HG02981 (cell line): ENCODE data around the gene SRSF5.
"Not testable (repeated sequence)": the region's sequence is repeated elsewhere in the genome, so short reads cannot be mapped to it uniquely, and the experiment has no call there.

Source experiments
- ATAC-seq: cut with Tn5 transposase; IDR thresholded peaks from one replicate; pipeline ENCODE4 v1.9.1; 2021; ENCODE audit warnings: mild to moderate bottlenecking, moderate library complexity; ENCODE audit not compliant: unreplicated experiment

The SRSF5 gene

DNA sequence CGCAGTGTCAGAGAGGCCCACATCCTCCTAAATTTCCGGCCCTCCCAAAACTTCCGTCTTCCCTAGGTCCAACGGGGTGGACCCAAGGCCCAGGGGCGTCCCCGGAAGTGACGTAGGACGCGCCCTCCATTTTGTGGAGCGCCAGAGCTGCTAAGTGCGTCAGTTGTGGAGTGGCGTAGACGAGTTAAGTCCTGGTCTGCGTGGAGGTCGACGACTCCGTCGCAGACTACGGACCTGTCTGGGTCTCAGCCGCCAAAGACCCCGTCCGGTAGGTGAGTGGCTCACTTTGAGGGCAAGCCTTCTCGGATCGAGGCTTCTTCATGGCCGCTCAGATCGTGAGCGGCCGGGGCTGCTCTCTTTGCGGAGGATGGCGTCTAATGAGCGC is at the start of gene SRSF5:
Gene SRSF5 (plus strand): TSS at position 159 of the 385 bp plus-strand sequence. CDS start 1,015 bp downstream, outside the sequence.
- peak; percentile 71 for ATAC-seq

DNA sequence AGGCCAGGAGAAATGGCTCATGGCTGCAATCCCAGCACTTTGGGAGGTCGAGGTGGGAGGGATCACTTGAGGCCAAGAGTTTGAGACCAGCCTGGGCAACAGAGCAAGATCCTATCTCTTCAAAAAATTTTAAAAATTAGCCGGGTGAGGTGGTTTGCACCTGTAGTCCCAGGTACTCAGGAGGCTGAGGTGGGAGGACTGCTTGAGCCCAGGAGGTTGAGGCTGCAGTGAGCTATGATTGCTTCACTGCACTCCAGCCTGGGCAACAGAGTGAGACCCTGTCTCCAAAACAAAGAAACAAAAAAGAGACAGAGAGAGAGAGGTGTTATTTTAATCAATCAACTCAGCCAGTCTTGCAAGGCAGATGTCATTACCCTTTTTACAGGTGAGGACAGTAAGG is 48.3 kb upstream of the SRSF5 start:
- not testable (repeated sequence) for ATAC-seq

DNA sequence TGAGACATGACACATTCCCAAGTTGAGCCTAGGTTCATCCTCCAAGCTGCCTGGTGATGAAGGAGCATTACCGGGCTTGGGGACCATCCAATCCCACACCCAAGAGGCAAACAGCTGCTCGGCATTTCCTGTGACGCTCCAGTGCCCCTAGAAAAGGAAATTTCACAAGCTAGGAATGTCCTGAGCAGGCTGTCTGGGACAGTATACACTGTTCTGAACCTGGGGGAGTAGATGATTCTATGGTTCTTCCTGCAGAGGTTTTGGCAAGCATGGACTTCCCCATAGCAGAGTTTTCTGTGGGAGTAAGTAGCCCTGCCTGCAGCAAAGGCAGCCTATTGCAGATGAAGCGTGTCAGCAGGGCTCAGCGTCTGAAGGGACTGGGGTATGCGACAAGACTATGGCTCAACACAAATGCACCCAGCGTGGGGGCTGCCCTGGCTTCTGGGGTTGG is 47.4 kb upstream of the SRSF5 start:
- ATAC-seq: no peak

DNA sequence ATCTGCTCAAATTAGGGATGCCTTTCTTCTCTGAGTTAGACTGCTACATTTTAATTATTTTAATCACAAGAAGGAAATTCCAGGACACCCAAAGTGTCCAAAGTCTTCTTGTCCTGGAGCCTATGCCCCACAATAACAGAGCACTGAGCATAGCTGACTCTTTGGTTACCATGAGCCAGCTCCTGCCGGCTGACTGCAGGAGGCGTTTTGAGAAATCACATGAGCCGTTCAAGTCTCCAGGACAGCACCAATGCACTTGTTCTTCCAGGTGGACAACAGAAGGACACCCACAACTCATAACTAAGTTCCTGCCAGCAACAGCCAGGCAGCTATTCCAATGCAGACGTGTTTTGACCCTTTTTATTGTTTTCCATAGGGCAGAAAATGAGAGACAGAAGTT is 46.0 kb upstream of the SRSF5 start:
- no peak for ATAC-seq

DNA sequence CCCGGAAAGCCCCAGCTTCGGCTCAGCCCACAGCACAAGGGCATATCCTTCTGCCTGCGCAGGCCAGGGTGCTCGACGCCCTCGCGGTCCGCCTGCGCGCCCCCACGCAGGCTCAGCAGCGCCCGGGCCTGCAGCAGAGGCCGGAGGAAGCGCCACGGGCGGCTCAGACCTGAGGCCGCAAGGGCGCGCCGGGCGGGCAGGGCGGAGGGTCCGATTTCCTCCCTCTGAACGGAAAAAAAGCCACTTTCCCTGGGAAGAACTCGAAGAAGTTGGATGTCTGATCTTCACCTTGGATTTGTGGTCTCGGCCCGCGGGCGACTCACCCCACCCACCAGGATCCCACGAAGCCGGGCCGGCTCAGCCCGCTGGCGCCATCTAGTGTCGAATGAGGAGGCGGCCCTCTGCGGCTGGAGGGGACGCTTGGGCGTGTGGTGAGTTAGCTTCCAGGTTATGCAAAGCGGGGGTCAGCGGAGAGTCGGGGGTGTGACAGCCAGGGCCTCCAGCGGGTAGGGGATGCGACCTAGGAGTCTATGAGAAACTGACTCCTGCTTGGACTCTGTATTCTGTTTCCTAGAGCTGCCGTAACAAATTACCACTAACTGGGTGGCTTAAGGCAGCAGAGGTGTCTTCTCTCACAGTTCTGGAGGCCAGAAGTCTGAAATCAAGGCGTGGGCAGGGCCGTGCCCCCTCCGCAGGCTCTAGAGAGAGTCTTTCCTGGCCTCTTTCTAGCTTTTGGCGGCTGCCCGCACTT is 40.0 kb upstream of the SRSF5 start:
- peak; percentile 81 for ATAC-seq

DNA sequence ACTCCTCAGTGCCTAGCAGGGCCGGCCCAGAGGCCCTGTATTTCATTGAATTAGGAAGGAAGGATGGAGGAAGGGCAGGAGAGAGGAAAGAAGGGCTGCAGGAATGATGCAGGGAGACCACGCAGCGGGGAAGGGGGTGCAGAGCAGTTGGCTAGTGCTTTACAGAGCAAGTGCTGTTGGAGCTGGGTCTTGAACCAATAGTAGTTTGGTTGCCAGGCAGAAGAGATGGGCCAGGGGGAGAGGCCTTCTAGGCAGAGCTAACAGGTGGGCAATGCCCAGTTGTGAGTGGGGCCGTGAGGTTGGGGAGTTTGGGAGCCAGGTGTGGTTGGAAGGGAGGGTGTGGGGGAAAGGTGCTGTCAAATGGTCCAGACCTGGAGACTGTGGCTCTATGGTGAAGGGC is 39.1 kb upstream of the SRSF5 start:
- ATAC-seq: no peak

DNA sequence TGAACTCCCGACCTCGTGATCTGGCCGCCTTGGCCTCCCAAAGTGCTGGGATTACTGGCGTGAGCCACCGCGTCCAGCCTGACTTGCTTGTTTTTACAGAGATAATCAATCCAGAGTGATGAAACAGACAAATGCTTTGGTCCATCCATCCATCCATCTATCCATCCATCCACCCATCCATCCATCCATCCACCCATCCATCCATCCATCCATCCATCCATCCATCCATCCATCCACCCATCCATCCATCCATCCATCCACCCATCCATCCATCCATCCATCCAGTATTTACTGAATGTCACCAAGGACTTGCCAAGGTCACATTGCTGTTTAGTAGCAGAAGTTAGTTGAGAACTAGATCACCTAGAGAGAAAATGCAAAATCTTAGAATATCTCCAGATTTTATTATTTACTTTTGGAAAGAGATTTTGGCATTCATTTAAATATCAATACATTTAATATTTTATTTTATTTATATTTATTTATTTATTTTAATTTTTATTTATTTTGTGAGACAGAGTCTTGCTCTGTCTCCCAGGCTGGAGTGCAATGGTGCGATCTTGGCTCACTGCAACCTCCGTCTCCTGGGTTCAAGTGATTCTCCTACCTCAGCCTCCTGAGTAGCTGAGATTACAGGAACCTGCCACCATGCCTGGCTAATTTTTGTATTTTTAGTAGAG is 34.9 kb upstream of the SRSF5 start:
- ATAC-seq: not testable (repeated sequence)

DNA sequence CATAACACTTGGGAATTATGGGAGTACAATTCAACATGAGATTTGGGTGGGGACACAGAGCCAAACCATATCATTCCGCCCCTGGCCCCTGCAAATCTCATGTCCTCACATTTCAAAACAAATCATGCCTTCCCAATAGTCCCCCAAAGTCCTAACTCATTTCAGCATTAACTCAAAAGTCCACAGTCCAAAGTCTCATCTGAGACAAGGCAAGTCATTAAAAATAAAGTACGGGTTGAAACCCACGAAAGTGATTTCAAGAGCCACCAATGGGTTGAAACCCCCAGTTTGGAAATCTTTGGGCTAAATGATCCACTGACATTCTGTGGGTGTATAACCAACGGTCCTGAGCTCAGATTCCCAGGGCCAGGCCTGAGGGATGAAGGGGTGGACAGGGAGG is 30.5 kb upstream of the SRSF5 start:
- not testable (repeated sequence) for ATAC-seq

DNA sequence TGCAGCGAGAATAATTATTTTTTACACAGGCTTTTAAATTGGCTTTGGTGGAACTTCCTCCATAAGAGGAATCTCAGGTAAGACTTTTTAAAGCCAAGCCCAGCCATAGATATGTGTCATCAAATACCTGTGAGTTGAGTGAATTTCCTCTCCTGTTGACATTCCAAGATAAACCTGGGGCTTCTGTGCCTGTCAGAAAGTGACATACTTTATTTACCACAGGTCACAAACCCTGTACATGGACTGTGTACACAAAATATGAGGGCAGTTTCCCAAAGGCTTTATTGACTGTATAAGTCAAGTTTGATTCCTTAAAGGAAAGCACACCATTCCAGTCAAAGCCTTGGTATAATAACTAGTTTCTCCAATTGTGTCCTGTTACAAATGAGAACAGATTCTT is 25.9 kb upstream of the SRSF5 start:
- ATAC-seq: no peak

DNA sequence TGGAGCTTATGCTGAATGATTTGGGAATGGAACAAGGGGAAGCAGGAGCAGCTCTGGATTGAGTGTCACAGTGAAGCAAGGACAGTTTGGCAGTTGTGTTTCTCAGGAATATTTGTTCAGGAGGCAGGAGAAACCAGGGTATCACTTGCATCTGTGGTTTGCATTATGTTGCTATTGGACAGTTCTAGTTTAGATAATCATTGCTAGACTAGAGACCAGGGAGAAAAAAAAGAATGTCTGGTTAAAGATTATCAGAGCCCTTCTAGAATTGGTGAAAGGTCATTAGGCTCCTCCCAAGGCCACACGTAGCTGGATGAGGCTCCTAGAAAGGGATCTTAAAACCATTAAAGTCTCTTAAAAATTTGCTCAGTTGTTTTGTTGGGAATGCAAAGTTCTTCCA is 17.0 kb upstream of the SRSF5 start:
- ATAC-seq: no peak

DNA sequence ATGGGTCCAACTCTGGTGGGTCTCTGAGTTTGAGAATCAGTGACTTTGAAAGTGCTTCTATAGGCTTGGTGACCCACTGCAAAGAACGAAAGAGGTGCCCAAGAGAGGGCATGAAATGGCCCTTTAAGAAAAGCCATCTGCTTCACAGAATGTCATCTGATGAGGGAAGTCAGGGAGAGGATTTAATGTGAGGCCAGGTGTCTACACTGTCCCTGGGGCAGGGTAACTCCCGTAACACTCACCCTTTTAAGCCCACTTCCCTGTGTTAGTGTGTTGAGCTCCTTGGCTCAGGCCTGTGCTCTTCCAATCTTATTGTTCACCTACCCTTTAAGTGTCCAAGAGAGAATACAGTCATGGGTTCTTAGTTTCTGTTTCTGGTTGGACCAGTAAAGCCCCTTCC is 16.4 kb upstream of the SRSF5 start:
- no peak for ATAC-seq

DNA sequence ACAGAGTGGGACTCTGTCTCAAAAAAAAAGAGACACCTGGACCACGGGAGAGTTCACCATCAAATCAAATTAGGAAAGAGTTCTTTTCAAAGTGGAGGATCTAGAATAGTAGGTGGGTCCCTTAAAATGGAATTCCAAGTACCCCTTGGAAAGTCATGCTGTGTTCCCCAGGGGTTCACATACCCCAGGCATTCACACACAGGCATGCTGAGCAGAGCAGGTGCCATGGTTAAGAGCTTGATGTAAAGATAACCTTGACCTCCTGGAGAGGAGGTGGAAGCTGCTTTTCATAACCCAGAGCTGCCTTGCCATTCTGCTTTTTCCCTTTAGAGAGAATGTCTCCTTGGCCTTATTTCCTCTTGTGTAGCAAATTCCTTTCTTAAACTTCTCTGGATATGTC is 14.2 kb upstream of the SRSF5 start:
- no peak for ATAC-seq

DNA sequence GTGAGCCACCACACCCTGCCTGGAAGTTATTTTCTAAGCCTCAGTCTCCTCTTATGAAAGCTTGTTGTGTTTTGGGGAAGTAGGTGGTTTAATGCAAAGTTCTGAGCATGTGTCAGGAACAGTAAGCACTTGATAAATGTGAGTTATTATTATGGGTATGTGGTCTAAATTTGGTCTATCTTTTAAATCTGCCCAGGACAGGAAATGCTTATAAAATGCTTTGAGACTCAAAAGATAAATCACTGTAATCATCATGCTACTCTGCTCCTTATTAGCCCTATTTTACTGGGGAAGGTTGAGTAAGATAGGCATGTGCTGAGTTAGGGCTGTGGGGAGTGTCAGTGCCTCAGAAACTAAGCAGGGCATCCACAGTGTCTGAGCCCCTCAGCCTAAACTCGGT is 13.1 kb upstream of the SRSF5 start:
- no peak for ATAC-seq

DNA sequence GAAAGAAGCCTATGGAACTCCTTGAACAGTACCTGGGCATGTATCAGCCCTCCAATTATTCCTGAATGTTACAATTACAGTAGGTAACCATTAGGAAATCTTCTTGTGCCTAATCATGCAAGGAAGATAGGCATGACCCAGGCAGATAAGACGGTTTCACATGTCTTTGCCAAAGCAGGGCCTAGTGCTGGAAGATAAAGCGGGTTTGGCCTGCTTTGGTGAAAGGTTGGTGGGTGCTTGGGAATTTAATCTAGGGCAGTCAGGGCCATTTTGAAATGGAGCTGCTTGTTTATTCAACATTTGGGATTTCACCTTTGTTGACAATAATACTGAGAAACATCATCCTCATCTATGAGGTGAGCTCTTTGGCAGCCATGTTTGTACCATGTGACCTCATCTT is 12.5 kb upstream of the SRSF5 start:
- no peak for ATAC-seq

DNA sequence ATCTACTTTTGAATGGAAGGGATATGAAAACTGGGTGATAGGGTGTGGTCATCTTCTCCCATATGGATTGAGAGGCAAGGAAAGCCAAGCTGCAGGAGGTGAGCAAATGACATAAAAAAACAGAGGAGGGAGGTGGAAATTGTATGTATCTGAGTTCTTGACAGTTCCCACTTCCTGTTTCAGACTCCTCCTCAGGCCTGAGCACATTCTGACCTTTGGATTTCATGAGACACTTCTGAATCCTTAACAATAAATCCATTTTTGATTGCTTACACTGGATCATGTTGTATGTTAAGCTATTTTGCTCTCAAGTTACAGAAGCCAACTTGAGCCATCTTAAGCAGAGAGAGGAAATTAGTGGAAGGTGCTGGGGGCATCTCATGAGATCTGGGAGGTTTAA is 11.6 kb upstream of the SRSF5 start:
- ATAC-seq: no peak

DNA sequence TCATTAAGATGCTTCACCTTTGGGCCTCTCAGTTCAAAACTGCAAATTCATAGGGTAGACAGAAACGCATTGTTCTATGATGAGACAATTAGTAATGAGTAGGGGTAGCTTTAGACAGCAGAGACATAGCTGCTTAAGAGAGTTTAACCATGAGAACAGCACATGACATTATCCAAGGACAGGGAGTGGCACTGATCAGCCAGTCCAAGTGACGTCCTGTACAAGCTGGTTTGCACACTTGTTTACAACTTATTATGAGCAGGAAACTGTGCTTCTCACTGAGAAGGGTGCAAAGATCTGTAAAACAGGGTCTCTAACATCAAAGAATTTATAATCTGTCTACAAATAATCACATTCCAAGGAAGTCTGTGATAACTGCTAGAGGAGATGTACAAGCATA is 11.2 kb upstream of the SRSF5 start:
- ATAC-seq: no peak

DNA sequence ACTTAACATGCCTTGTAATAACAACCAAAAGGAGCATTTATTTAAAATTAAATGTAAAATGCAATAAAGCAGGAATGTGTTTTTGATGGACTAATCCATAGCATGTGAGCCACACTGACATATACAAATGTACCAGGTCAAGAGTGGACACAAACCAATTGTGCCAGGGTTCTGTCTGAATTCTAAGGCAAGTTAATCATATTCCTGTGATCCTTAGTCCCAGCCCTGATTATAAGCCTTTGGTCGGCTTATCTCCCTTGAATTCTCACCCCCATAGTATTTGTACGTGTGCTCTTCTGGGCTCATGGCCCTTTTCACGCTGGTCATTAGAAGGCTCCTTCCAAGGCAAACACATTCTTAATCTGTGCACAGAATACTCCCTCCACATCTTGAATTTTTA is 10.6 kb upstream of the SRSF5 start:
- no peak for ATAC-seq

DNA sequence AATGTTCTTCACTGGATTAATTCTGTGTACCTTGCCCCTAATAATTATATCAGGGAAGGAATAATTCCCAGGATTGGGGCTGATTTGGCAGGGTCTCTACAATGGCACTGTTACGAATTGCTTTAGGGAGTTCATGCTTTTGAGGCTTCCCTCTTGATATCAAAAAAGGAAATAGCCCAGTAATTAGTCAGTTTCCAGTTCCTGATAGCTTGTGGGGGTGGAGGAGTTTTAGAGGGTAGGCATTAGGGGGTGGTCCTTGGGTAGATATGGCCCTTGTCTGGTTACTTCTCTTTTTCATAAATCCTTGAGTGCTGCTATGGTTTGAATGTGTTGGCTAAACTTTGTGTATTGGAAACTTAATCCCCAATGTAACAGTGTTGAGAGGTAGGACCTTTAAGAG is 6.1 kb upstream of the SRSF5 start:
- ATAC-seq: no peak

DNA sequence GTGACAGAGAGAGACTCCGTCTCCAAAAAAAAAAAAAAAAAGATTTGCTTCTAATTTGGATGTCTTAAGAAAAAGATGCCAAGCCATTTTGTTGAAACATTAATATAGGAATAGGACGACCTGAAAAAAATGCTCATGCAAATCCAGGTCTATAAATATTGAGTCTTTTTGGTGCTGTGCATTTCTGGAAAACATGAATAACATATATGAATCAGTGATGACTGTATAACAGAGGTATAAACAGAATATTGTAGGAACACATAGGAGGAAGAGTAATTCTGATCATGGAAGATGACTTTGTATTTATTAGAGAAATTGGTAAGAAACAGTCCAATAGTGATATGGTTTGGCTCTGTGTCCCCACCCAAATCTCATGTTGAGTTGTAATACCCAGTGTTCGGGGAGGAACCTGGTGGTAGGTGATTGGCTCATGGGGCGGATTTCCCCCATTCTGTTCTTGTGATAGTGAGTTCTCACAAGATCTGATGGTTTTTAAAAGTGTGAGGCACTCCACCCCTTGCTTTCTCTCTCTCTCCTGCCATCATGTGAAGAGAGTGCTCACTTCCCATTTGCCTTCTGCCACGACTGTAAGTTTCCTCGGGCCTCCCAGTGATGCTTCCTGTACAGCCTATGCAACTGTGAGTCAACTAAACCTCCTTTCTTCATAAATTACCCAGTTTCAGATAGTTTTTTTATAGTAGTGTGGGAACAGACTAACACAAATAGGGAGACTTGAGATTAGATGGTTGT is 3.0 kb upstream of the SRSF5 start:
- no peak for ATAC-seq

DNA sequence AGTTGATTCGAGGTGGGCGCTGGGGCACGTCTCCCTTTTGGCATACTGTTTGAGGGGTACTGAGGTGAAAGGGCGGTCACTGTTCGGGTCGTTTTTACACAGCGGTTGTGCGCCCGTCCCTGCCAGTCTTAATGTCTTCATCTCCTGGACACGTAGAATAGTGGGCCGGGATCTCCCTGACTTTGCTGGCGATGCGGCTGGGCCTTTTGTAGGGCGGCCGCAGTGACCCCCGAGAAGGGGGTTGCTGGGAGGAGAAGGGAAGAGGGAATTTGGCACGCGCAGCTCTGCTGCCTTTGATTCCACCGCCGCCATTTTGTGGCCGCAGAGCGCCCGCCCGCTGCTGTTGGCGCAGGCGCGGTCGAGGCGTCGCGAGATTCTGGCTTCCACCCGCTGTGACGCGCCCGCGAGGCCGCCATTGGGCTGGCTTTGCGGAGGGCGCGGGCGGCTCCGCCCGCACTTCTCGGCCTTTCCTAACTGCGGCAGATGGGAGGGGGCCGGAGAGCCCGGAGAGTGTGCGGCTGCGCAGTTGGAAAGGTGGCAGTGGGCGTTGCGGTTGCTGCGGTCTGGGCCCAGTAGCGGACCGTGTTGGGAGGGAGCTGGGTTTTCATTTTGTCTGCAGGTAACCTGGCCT is 542 bp downstream of the SRSF5 start:
- peak; percentile 60 for ATAC-seq

DNA sequence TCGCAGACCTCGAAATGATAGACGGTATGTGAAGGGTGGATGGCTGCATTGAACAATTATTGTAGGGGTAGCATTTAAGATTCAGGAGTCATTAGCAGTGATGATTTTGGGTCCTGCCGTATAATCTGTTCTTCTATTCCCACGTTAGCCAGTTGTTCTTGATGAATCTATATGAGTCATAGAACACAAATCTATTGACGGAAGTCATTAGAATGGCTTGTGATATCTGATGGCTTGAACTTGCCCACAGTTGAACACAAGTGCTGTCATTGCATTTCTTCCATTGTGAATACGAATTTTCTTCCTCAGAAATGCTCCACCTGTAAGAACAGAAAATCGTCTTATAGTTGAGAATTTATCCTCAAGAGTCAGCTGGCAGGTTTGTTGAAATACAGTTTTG is 1.9 kb downstream of the SRSF5 start:
- no peak for ATAC-seq
